Activated CD4-positive, alpha-beta T cell treated with anti-CD3 and anti-CD28 coated beads, Interleukin-2, Interleukin-6, amounts not matched to agents 100 ng/mL and 50 ng/mL, durations not matched to agents 16 hours and 8 hours (primary cell): ENCODE data around the gene CUL2.
"Not testable (repeated sequence)": the region's sequence is repeated elsewhere in the genome, so short reads cannot be mapped to it uniquely, and the experiment has no call there.

Source experiments
- DNase-seq: peaks from one replicate; pipeline ENCODE4 v3.0.0-alpha.2; 2020

CUL2 gene

GRCh38 chr10:34973757-34974156, 116.4 kb downstream of the CUL2 start:
- not testable (repeated sequence) for DNase-seq

GRCh38 chr10:34973121-34973520, 117.0 kb downstream of the CUL2 start:
- not testable (repeated sequence) for DNase-seq

GRCh38 chr10:34972591-34972990, 117.5 kb downstream of the CUL2 start:
- not testable (repeated sequence) for DNase-seq

GRCh38 chr10:34971606-34972334, 118.4 kb downstream of the CUL2 start:
- not testable (repeated sequence) for DNase-seq

GRCh38 chr10:34969171-34969570, 121.0 kb downstream of the CUL2 start:
- no peak for DNase-seq

- DNase-seq: no peak
These were observed 122.7 kb downstream of the CUL2 start for GRCh38 chr10:34967335-34967880.

GRCh38 chr10:34966451-34966850, 123.7 kb downstream of the CUL2 start:
- DNase-seq: no peak

GRCh38 chr10:34966040-34966439, 124.1 kb downstream of the CUL2 start:
- no peak for DNase-seq

GRCh38 chr10:34964166-34964800, 125.9 kb downstream of the CUL2 start:
- DNase-seq: no peak

GRCh38 chr10:34962866-34963265, 127.3 kb downstream of the CUL2 start:
- DNase-seq: no peak

- DNase-seq: no peak
These were observed 129.2 kb downstream of the CUL2 start for GRCh38 chr10:34960983-34961382.

GRCh38 chr10:34959786-34960185, 130.4 kb downstream of the CUL2 start:
- no peak for DNase-seq

GRCh38 chr10:34959321-34959720, 130.8 kb downstream of the CUL2 start:
- no peak for DNase-seq
